Parathyroid adenoma (tissue), 2 donors: ENCODE data around the gene GRB7.
"Not testable (repeated sequence)": the region's sequence is repeated elsewhere in the genome, so short reads cannot be mapped to it uniquely, and the experiment has no call there.

Experiments
- H2AFZ ChIP-seq: fragments of 300-600 bp; sonication (generic); one replicate; pipeline ENCODE4 v1.7.0; 2017; ENCODE audit warnings: antibody characterized with exemption, mild to moderate bottlenecking
- H3K27ac ChIP-seq: fragments of 300-600 bp; sonication (generic); one replicate; pipeline ENCODE4 v1.7.0; 2017
- H3K27me3 ChIP-seq: fragments of 300-600 bp; sonication (generic); one replicate; pipeline ENCODE4 v1.7.0; 2017; ENCODE audit warnings: low read length; ENCODE audit not compliant: control insufficient read depth, insufficient read depth
- H3K36me3 ChIP-seq: fragments of 300-600 bp; sonication (generic); one replicate; pipeline ENCODE4 v1.7.0; 2017; ENCODE audit warnings: low read length; ENCODE audit not compliant: control insufficient read depth, insufficient read depth
- H3K4me1 ChIP-seq: fragments of 300-600 bp; sonication (generic); one replicate; pipeline ENCODE4 v1.7.0; 2017; ENCODE audit warnings: control low read depth
- H3K4me2 ChIP-seq: fragments of 300-600 bp; sonication (generic); one replicate; pipeline ENCODE4 v1.7.0; 2017; ENCODE audit warnings: low read length
- H3K4me3 ChIP-seq: fragments of 300-600 bp; sonication (generic); one replicate; pipeline ENCODE4 v1.7.0; 2017; ENCODE audit warnings: low read depth, low read length
- H3K79me2 ChIP-seq: fragments of 300-600 bp; sonication (generic); one replicate; pipeline ENCODE4 v1.7.0; 2017; ENCODE audit warnings: control low read depth
- H3K9ac ChIP-seq: fragments of 300-600 bp; sonication (generic); one replicate; pipeline ENCODE4 v1.7.0; 2017; ENCODE audit warnings: mild to moderate bottlenecking
- H3K9me3 ChIP-seq: fragments of 300-600 bp; sonication (generic); one replicate; pipeline ENCODE4 v1.7.0; 2017; ENCODE audit warnings: low read length; ENCODE audit not compliant: control insufficient read depth
- CTCF ChIP-seq: fragments of 300-600 bp; sonication (generic); IDR thresholded peaks from one replicate; pipeline ENCODE4 v1.7.0; 2017; ENCODE audit warnings: antibody characterized with exemption, mild to moderate bottlenecking
- donor health status: primary hyperparathyroidism.

Gene GRB7

GRCh38 chr17:39746145-39746461, 8.4 kb downstream of the GRB7 start:
- H3K79me2 ChIP-seq, result no peaks in the 10 kb centered on the region
- peaks cover 2% of the 10 kb centered on the region for H3K4me1 ChIP-seq
- H3K9me3 ChIP-seq, result no peaks in the 10 kb centered on the region
- no peak overlapping the region for H3K27ac ChIP-seq
- no peak for TF ChIP-seq CTCF
- no peaks in the 10 kb centered on the region for H3K36me3 ChIP-seq
- H3K4me2 ChIP-seq, result no peak overlapping the region
- H3K27me3 ChIP-seq, result no peaks in the 10 kb centered on the region
- H2AFZ ChIP-seq, result no peak overlapping the region
- no peak overlapping the region for H3K4me3 ChIP-seq
- H3K9ac ChIP-seq, result no peak overlapping the region

GRCh38 chr17:39747745-39748144, 10.0 kb downstream of the GRB7 start:
- Histone ChIP-seq H3K4me1 (peaks cover 2% of the 10 kb centered on the region), H3K9ac (no peak overlapping the region), H3K79me2 (no peaks in the 10 kb centered on the region), H3K4me2 (no peak overlapping the region), H3K9me3 (no peaks in the 10 kb centered on the region), H3K36me3 (no peaks in the 10 kb centered on the region), H3K4me3 (no peak overlapping the region), H3K27ac (no peak overlapping the region), H2AFZ (no peak overlapping the region), H3K27me3 (no peaks in the 10 kb centered on the region)
- no peak for TF ChIP-seq CTCF

- H3K4me3 ChIP-seq, H3K4me1 ChIP-seq, H3K9me3 ChIP-seq, H3K36me3 ChIP-seq, H2AFZ ChIP-seq, H3K27ac ChIP-seq, H3K4me2 ChIP-seq, H3K79me2 ChIP-seq, H3K9ac ChIP-seq, H3K27me3 ChIP-seq: not testable (repeated sequence)
Observed at GRCh38 chr17:39748444-39749034, 10.8 kb downstream of the GRB7 start.

- H3K4me3 ChIP-seq, result no peak overlapping the region
- no peak overlapping the region for H3K9ac ChIP-seq
- H3K4me2 ChIP-seq, result no peak overlapping the region
- H2AFZ ChIP-seq, result no peak overlapping the region
- H3K27me3 ChIP-seq, result no peaks in the 10 kb centered on the region
- H3K79me2 ChIP-seq, result no peaks in the 10 kb centered on the region
- no peak overlapping the region for H3K27ac ChIP-seq
- peaks cover 10% of the 10 kb centered on the region for H3K4me1 ChIP-seq
- no peaks in the 10 kb centered on the region for H3K36me3 ChIP-seq
- no peaks in the 10 kb centered on the region for H3K9me3 ChIP-seq
- TF ChIP-seq CTCF, result no peak
Observed at GRCh38 chr17:39750131-39751015, 12.6 kb downstream of the GRB7 start.

- Histone ChIP-seq H3K4me3 (no peak overlapping the region), H3K4me1 (peaks cover 10% of the 10 kb centered on the region), H3K4me2 (no peak overlapping the region), H3K9me3 (no peaks in the 10 kb centered on the region), H2AFZ (no peak overlapping the region), H3K9ac (no peak overlapping the region), H3K79me2 (no peaks in the 10 kb centered on the region), H3K27me3 (no peaks in the 10 kb centered on the region), H3K27ac (no peak overlapping the region), H3K36me3 (no peaks in the 10 kb centered on the region)
- no peak for TF ChIP-seq CTCF
Observed at GRCh38 chr17:39751016-39751543, 13.3 kb downstream of the GRB7 start.
